Measurements from ENCODE around the gene RAB3IL1. TPM values are rescaled to one million over a fixed set of nuclear protein-coding genes. Genes with fewer than 3 reads are reported as not detected.
A peak's percentile ranks its signal among the peaks of the same experiment; 100 is the strongest.

Gene RAB3IL1
- total RNA-seq, 4 donors from 2014 or later = 0.15 to 10.3 (median 5.0) TPM

- 29 to 50% methylated on average over 4 of the region's 15 CpGs for WGBS, 2 donors
- Histone ChIP-seq H3K4me1 (peaks cover 2 to 26% (median 3%) of the 10 kb centered on the region in 3 donors), H3K27ac (peak overlapping the region in 1 of 4 donors; percentile 1), H3K27me3 (peaks cover 0 to 4% (median 0%) of the 10 kb centered on the region in 4 donors), H3K9me3 (no peaks in the 10 kb centered on the region), H3K36me3 (peaks cover 0 to 11% (median 0%) of the 10 kb centered on the region in 3 donors), H3K4me3 (no peak overlapping the region)
- intact Hi-C loops (cut with DNase I) = loop anchor here (5.0 kb wide), 2 partner anchors 50 to 185 kb away; no protein-coding TSS in a partner anchor
- no peak for TF ChIP-seq CTCF (IDR thresholded peaks at IDR 0.05)
- no peak for TF ChIP-seq POLR2A (IDR thresholded peaks at IDR 0.05)
- DNase-seq = no peak
Measured at GRCh38 chr11:61896665-61897386, 20.5 kb downstream of the RAB3IL1 start.

GRCh38 chr11:61895718-61896059 lies 21.7 kb downstream of the RAB3IL1 start:
- no peak for TF ChIP-seq POLR2A (IDR thresholded peaks at IDR 0.05)
- TF ChIP-seq CTCF (IDR thresholded peaks at IDR 0.05) = no peak
- Histone ChIP-seq H3K4me3 (no peak overlapping the region), H3K27me3 (peaks cover 0 to 4% (median 0%) of the 10 kb centered on the region in 4 donors), H3K9me3 (no peaks in the 10 kb centered on the region), H3K36me3 (peaks cover 0 to 7% (median 0%) of the 10 kb centered on the region in 3 donors), H3K27ac (no peak overlapping the region), H3K4me1 (peaks cover 6 to 36% (median 8%) of the 10 kb centered on the region in 3 donors)
- no peak for DNase-seq
- 52 to 62% methylated on average over 3 of the region's 4 CpGs for WGBS, 2 donors
- intact Hi-C loops (cut with DNase I) = loop anchor here (5.0 kb wide), 2 partner anchors 52 to 187 kb away; no protein-coding TSS in a partner anchor

- TF ChIP-seq CTCF (IDR thresholded peaks at IDR 0.05) = no peak
- DNase-seq = no peak
- no peak overlapping the region for H3K27ac ChIP-seq
- 71 to 80% methylated on average over 17 of the region's 17 CpGs for WGBS, 2 donors
- no peak overlapping the region for H3K4me3 ChIP-seq
- H3K9me3 ChIP-seq = no peaks in the 10 kb centered on the region
- intact Hi-C loops (cut with DNase I) = loop anchor here (5.0 kb wide), 2 partner anchors 52 to 187 kb away; no protein-coding TSS in a partner anchor
- peaks cover 0 to 7% (median 0%) of the 10 kb centered on the region in 3 donors for H3K36me3 ChIP-seq
- H3K27me3 ChIP-seq = peaks cover 0 to 4% (median 0%) of the 10 kb centered on the region in 4 donors
- peaks cover 11 to 41% (median 13%) of the 10 kb centered on the region in 3 donors for H3K4me1 ChIP-seq
Measured at GRCh38 chr11:61895046-61895717, 22.2 kb downstream of the RAB3IL1 start.

- peak overlapping the region in 3 of 4 donors; percentile 6 to 41 (median 13) for H3K27ac ChIP-seq
- no peak for DNase-seq
- H3K27me3 ChIP-seq = peaks cover 0 to 4% (median 0%) of the 10 kb centered on the region in 4 donors
- H3K9me3 ChIP-seq = no peaks in the 10 kb centered on the region
- TF ChIP-seq CTCF (IDR thresholded peaks at IDR 0.05) (no peak), POLR2A (IDR thresholded peaks at IDR 0.05) (no peak)
- WGBS, 2 donors = 27 to 53% methylated on average over 3 to 5 of the region's 5 CpGs
- no peak overlapping the region for H3K4me3 ChIP-seq
- peaks cover 0 to 7% (median 0%) of the 10 kb centered on the region in 3 donors for H3K36me3 ChIP-seq
- peaks cover 14 to 46% (median 17%) of the 10 kb centered on the region in 3 donors for H3K4me1 ChIP-seq
- intact Hi-C loops (cut with DNase I) = no loop called here
Measured at GRCh38 chr11:61893981-61894380, 23.4 kb downstream of the RAB3IL1 start.

- H3K36me3 ChIP-seq = no peaks in the 10 kb centered on the region
- H3K9me3 ChIP-seq = no peaks in the 10 kb centered on the region
- intact Hi-C loops (cut with DNase I) = no loop called here
- TF ChIP-seq POLR2A (IDR thresholded peaks at IDR 0.05) = no peak
- no peak for TF ChIP-seq CTCF (IDR thresholded peaks at IDR 0.05)
- H3K27me3 ChIP-seq = peaks cover 0 to 4% (median 0%) of the 10 kb centered on the region in 4 donors
- H3K4me1 ChIP-seq = peaks cover 17 to 50% (median 21%) of the 10 kb centered on the region in 3 donors
- DNase-seq = no peak
- H3K4me3 ChIP-seq = peak overlapping the region; percentile 46 to 74 (median 62)
- H3K27ac ChIP-seq = peak overlapping the region; percentile 70 to 90 (median 84)
- WGBS, 2 donors = 24 to 38% methylated on average over 3 to 7 of the region's 12 CpGs
Measured at GRCh38 chr11:61892085-61892370, 25.3 kb downstream of the RAB3IL1 start.
